Trophoblast cell (in vitro differentiated cells and primary cell): ENCODE measurements around the gene ALK.

Experiments used
- DNase-seq, 2 donors: peaks; one replicate each; pipeline ENCODE4 v3.0.0-alpha.2; 2016
- H2AFZ ChIP-seq: 2 replicates; pipeline ENCODE4 v1.6.1; 2013; ENCODE audit warnings: low read length, moderate library complexity, mild to moderate bottlenecking; ENCODE audit not compliant: insufficient read depth, poor library complexity
- H2AK5ac ChIP-seq: 2 replicates; pipeline ENCODE4 v1.6.1; 2013; ENCODE audit warnings: mild to moderate bottlenecking, low read length
- H2BK120ac ChIP-seq: 2 replicates; pipeline ENCODE4 v1.6.1; 2013; ENCODE audit warnings: low read length, mild to moderate bottlenecking, moderate library complexity; ENCODE audit not compliant: insufficient read depth, poor library complexity
- H2BK12ac ChIP-seq: 2 replicates; pipeline ENCODE4 v1.6.1; 2013; ENCODE audit warnings: mild to moderate bottlenecking, low read length, moderate library complexity
- H2BK5ac ChIP-seq: 2 replicates; pipeline ENCODE4 v1.6.1; 2013; ENCODE audit warnings: low read length, low read depth, moderate library complexity, mild to moderate bottlenecking; ENCODE audit not compliant: poor library complexity
- H3K14ac ChIP-seq: 2 replicates; pipeline ENCODE4 v1.6.1; 2013; ENCODE audit warnings: mild to moderate bottlenecking, low read length
- H3K18ac ChIP-seq: 2 replicates; pipeline ENCODE4 v1.6.1; 2013; ENCODE audit warnings: mild to moderate bottlenecking, low read length
- H3K23ac ChIP-seq: 2 replicates; pipeline ENCODE4 v1.6.1; 2013; ENCODE audit warnings: low read length
- H3K27ac ChIP-seq: 2 replicates; pipeline ENCODE4 v1.5.1; 2013; ENCODE audit warnings: low read depth, mild to moderate bottlenecking, inconsistent platforms, low read length, moderate library complexity
- H3K27me3 ChIP-seq: 2 replicates; pipeline ENCODE4 v1.6.1; 2013; ENCODE audit warnings: inconsistent platforms, mild to moderate bottlenecking, low read length, moderate library complexity; ENCODE audit not compliant: insufficient read depth
- H3K36me3 ChIP-seq, 2 experiments: 1 replicate in 1 of 2; 2 replicates in 1 of 2; pipeline ENCODE4 v1.6.1; 2013; ENCODE audit warnings: low read length in 2 of 2, mild to moderate bottlenecking in 2 of 2, moderate library complexity in 1 of 2; ENCODE audit not compliant: insufficient read depth in 2 of 2, control insufficient read depth in 1 of 2
- H3K4ac ChIP-seq: 2 replicates; pipeline ENCODE4 v1.6.1; 2013; ENCODE audit warnings: low read depth, mild to moderate bottlenecking, low read length, moderate library complexity
- H3K4me1 ChIP-seq, 2 experiments: 1 replicate in 1 of 2; 2 replicates in 1 of 2; pipeline ENCODE4 v1.6.1; 2013; ENCODE audit warnings: low read length in 2 of 2, mild to moderate bottlenecking in 2 of 2, moderate library complexity in 1 of 2; ENCODE audit not compliant: insufficient read depth in 2 of 2, control insufficient read depth in 1 of 2
- H3K4me2 ChIP-seq: 2 replicates; pipeline ENCODE4 v1.6.1; 2013; ENCODE audit warnings: inconsistent platforms, mild to moderate bottlenecking, low read length, moderate library complexity
- H3K4me3 ChIP-seq: 2 replicates; pipeline ENCODE4 v1.5.1; 2013; ENCODE audit warnings: mild to moderate bottlenecking, low read depth, low read length, inconsistent platforms
- H3K79me1 ChIP-seq: one replicate; pipeline ENCODE4 v1.6.1; 2013; ENCODE audit warnings: low read length
- H3K79me2 ChIP-seq: 2 replicates; pipeline ENCODE4 v1.6.1; 2013; ENCODE audit warnings: low read length, mild to moderate bottlenecking; ENCODE audit not compliant: control insufficient read depth, insufficient read depth, poor library complexity
- H3K9ac ChIP-seq: 2 replicates; pipeline ENCODE4 v1.6.1; 2013; ENCODE audit warnings: mild to moderate bottlenecking, low read length
- H3K9me3 ChIP-seq: 2 replicates; pipeline ENCODE4 v1.6.1; 2013; ENCODE audit warnings: low read depth, mild to moderate bottlenecking, control low read depth, inconsistent platforms, low read length; ENCODE audit not compliant: insufficient read depth
- H4K12ac ChIP-seq: 2 replicates; pipeline ENCODE4 v1.6.1; 2013; ENCODE audit warnings: low read depth, mild to moderate bottlenecking, low read length, moderate library complexity
- H4K8ac ChIP-seq: 2 replicates; pipeline ENCODE4 v1.6.1; 2013; ENCODE audit warnings: low read depth, mild to moderate bottlenecking, low read length, moderate library complexity
- H4K91ac ChIP-seq: one replicate; pipeline ENCODE4 v1.6.1; 2013; ENCODE audit warnings: low read depth, mild to moderate bottlenecking, low read length, moderate library complexity
- WGBS: extraction: QIAGEN DNeasy Blood & Tissue Kit; methylation state at CpG from one replicate; pipeline ENCODE4 v1.1.7; 2013; ENCODE audit warnings: missing lambda C conversion rate; ENCODE audit not compliant: insufficient read length, insufficient coverage; ENCODE audit errors: extremely low coverage; 5-methylcytosine and 5-hydroxymethylcytosine counted together

ALK gene

DNA sequence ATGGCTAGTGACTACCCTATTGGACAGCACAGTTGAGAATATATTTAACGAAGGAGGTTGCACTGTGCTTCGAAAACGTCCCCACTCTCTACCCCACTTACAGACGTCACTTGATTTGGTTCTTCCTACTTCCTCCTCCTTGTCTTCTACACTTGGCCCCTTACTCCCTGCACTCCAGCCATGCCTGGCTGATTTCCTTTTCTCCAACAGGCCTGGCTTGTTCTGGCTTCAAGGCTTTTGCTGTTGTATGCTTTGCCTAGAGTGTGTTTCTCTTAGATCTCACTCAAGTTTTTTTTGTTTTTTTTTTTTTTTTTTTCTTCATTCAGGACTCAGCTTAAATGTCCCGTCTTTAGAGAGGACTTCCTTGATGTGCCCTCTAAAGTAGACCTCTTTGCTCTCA is 469.4 kb downstream of the ALK start:
- Histone ChIP-seq H4K91ac (no peak overlapping the region), H3K23ac (no peak overlapping the region), H3K4ac (no peak overlapping the region), H3K4me2 (no peak overlapping the region), H3K36me3 (no peaks in the 10 kb centered on the region), H4K8ac (no peak overlapping the region), H2BK5ac (no peak overlapping the region), H3K9ac (no peak overlapping the region), H3K27me3 (no peaks in the 10 kb centered on the region), H2BK120ac (no peak overlapping the region), H3K79me1 (no peaks in the 10 kb centered on the region), H4K12ac (no peak overlapping the region), H3K4me3 (no peak overlapping the region), H3K79me2 (no peaks in the 10 kb centered on the region), H2AFZ (no peak overlapping the region), H3K27ac (no peak overlapping the region), H3K4me1 (peaks cover 0 to 2% of the 10 kb centered on the region in 2 experiments), H2AK5ac (no peak overlapping the region), H2BK12ac (no peak overlapping the region), H3K18ac (no peak overlapping the region), H3K9me3 (no peaks in the 10 kb centered on the region), H3K14ac (no peak overlapping the region)
- no peak for DNase-seq
- no CpG with 5 or more reads among the region's 5 CpGs for WGBS

DNA sequence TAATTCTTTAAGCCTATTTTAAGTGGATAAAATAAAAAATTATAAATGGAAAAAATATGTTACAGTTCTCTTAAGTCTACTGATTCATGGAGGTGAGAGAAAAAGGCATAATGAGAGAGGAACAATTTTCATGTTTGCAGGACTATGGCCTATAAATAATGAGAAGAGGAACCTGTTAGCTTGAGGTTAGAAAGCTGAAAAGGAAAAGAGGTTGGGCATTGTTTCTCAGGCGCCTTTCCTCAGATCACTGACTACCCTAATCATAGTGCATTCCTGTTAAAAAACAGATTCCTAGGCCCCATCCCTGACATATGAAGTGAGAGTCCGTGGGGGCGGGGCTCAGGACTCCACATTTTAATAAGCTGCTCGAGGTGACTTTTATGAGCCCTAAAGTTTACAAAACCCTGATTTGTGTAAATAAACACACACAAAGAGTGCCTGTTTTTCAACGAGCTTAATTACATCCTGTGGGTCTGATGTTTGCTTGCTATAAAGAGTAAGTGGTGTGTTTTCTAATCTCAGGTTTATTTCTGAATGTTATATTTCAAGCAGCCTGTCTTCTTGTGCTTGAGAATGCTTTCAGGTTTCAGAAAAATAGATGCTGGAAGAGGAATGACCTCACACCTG is 470.7 kb downstream of the ALK start:
- Histone ChIP-seq H3K4ac (no peak overlapping the region), H2AK5ac (no peak overlapping the region), H3K4me3 (no peak overlapping the region), H3K27me3 (no peaks in the 10 kb centered on the region), H2BK120ac (no peak overlapping the region), H4K91ac (no peak overlapping the region), H4K12ac (no peak overlapping the region), H3K9ac (no peak overlapping the region), H2AFZ (no peak overlapping the region), H3K4me1 (peaks cover 0 to 2% of the 10 kb centered on the region in 2 experiments), H3K4me2 (no peak overlapping the region), H3K18ac (no peak overlapping the region), H3K9me3 (no peaks in the 10 kb centered on the region), H2BK5ac (no peak overlapping the region), H3K23ac (no peak overlapping the region), H4K8ac (no peak overlapping the region), H3K36me3 (no peaks in the 10 kb centered on the region), H3K79me1 (no peaks in the 10 kb centered on the region), H2BK12ac (no peak overlapping the region), H3K27ac (no peak overlapping the region), H3K79me2 (no peaks in the 10 kb centered on the region), H3K14ac (no peak overlapping the region)
- WGBS, result no CpG with 5 or more reads among the region's 5 CpGs
- DNase-seq, result no peak

DNA sequence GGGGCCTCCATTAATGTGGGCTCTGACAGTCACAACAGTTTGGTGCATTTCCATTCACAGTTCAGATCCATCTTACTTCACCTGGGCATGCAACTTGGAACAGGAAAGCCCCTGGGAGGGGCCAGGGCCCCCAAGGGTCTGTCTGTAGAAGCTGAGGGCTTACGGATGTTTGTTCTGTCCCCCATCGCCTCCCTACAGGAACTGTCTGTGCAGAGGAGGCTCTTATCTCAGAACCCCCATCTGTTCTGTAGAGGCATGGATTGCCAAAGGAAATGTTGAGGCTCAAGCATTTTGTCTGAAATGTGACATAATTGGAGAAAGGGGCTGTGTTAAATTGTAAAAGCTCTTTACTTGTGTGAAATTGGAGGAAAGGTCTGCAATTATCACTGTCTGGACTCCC is 471.9 kb downstream of the ALK start:
- Histone ChIP-seq H3K79me2 (no peaks in the 10 kb centered on the region), H2BK12ac (no peak overlapping the region), H2AK5ac (no peak overlapping the region), H3K9me3 (no peaks in the 10 kb centered on the region), H4K8ac (no peak overlapping the region), H3K4me1 (no peaks in the 10 kb centered on the region), H3K9ac (no peak overlapping the region), H4K12ac (no peak overlapping the region), H3K14ac (no peak overlapping the region), H2BK5ac (no peak overlapping the region), H3K36me3 (no peaks in the 10 kb centered on the region), H3K18ac (no peak overlapping the region), H3K27me3 (no peaks in the 10 kb centered on the region), H3K23ac (no peak overlapping the region), H2BK120ac (no peak overlapping the region), H4K91ac (no peak overlapping the region), H3K79me1 (no peaks in the 10 kb centered on the region), H3K27ac (no peak overlapping the region), H3K4ac (no peak overlapping the region), H3K4me2 (no peak overlapping the region), H3K4me3 (no peak overlapping the region), H2AFZ (no peak overlapping the region)
- no CpG with 5 or more reads among the region's 2 CpGs for WGBS
- no peak for DNase-seq

DNA sequence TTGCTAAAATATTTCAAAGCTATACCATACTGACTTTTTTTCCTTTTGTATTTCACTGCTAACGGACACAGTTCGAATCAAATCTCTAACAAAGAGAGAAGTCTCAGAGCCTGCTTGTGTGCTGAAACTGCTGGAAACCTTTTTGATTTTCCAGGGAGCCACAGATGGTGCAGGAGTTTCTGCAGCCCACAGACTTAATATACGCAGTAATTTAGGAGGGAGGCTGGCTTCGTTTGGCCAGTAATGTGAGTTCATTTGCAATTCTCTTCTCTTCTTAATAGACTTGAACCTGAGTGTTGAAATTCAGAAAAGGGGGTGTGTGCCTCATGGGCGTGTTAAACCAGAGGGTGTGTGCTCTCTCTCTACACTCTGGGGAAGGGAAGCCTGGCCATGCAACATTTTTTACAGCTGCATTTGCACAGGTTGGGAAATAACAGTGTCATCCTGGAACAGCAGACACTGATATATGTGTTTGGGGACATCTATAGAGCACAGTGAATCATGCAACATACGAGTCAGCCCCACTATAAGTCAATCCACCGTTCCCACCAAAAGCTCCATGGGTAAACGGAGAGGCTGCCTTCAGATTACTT is 473.2 kb downstream of the ALK start:
- no peak for DNase-seq
- Histone ChIP-seq H3K79me1 (no peaks in the 10 kb centered on the region), H2AK5ac (no peak overlapping the region), H3K4me2 (no peak overlapping the region), H2BK12ac (no peak overlapping the region), H3K4me3 (no peak overlapping the region), H3K18ac (no peak overlapping the region), H4K12ac (no peak overlapping the region), H3K4me1 (peaks cover 2 to 3% of the 10 kb centered on the region in 2 experiments), H3K9me3 (no peaks in the 10 kb centered on the region), H3K27ac (no peak overlapping the region), H3K4ac (no peak overlapping the region), H3K36me3 (no peaks in the 10 kb centered on the region), H3K79me2 (no peaks in the 10 kb centered on the region), H3K23ac (no peak overlapping the region), H4K8ac (no peak overlapping the region), H4K91ac (no peak overlapping the region), H2BK120ac (no peak overlapping the region), H2BK5ac (no peak overlapping the region), H3K9ac (no peak overlapping the region), H2AFZ (no peak overlapping the region), H3K14ac (no peak overlapping the region), H3K27me3 (no peaks in the 10 kb centered on the region)
- WGBS, result no CpG with 5 or more reads among the region's 8 CpGs
